Measurements from ENCODE around the gene PRR30. TPM values are rescaled to one million over a fixed set of nuclear protein-coding genes. Genes with fewer than 3 reads are reported as not detected.

PRR30 gene
- total and polyA plus RNA-seq, 2 donors from 2014 or later: not detected

DNA sequence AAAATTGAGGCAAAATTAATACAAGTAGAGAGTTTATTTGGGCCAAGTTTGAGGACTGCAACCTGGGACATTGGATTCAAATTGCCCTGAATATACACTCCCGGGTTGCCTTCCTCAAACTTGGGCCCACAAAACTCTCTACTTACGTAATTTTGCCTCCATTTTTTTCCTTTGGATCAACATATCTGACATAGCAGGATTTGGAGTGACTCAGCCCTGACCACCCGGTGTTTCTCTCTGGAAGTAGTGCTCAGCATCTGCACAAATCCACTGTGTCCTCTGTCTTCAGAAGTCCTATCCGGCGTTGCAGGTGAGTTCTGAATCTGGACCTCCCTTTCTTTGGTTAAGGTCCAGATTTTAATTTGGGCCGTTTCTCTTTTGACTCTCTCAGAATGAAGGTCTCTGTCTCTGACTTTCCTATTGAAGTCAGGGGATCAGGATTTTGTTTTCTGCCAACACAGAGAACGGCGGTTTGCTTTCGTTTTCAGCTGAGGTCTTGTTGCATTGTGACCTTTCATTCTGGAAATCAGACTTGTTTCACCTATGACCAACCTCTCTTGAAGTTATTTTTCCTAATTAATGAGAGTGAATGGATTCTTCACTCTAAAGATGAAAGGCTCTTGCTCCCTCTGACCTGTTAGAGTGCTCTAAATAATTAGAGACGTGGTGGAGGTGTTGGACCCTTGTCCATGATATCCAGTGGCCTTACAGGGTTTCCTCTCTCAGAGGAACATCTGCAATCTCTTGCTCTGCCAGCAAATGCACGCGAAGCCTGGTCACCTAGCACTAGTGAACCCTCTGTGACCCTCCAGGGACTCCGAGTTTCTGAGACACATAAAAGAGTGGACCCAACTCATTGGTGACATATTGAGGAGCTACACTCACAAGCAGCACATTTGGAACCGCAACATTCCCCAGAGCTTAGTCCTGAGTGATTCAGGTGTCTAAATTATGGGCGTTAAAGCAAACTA lies 23.2 kb upstream of the PRR30 start:
- intact Hi-C loops (cut with DNase I): no loop called here
- DNase-seq (no peak), FAIRE-seq (no peak)
- Histone ChIP-seq H3K27ac (ENCODE audit: low read depth in 2 of 2, low read length in 2 of 2) (no peak overlapping the region), H3K27me3 (ENCODE audit: control insufficient read depth, insufficient read depth, low read length) (no peaks in the 10 kb centered on the region), H3K4me3 (ENCODE audit: low read length in 3 of 3) (no peak overlapping the region), H3K36me3 (ENCODE audit: control insufficient read depth in 2 of 3, insufficient read depth in 3 of 3, low read length in 3 of 3) (no peaks in the 10 kb centered on the region), H3K9ac (ENCODE audit: low read length in 3 of 3) (no peak overlapping the region), H3K4me1 (ENCODE audit: control insufficient read depth in 2 of 3, insufficient read depth in 2 of 3, low read depth in 1 of 3, low read length in 3 of 3) (no peaks in the 10 kb centered on the region), H3K9me3 (ENCODE audit: control insufficient read depth in 2 of 3, insufficient read depth in 1 of 3, low read length in 3 of 3) (no peaks in the 10 kb centered on the region)
- TF ChIP-seq, protein P1, sequence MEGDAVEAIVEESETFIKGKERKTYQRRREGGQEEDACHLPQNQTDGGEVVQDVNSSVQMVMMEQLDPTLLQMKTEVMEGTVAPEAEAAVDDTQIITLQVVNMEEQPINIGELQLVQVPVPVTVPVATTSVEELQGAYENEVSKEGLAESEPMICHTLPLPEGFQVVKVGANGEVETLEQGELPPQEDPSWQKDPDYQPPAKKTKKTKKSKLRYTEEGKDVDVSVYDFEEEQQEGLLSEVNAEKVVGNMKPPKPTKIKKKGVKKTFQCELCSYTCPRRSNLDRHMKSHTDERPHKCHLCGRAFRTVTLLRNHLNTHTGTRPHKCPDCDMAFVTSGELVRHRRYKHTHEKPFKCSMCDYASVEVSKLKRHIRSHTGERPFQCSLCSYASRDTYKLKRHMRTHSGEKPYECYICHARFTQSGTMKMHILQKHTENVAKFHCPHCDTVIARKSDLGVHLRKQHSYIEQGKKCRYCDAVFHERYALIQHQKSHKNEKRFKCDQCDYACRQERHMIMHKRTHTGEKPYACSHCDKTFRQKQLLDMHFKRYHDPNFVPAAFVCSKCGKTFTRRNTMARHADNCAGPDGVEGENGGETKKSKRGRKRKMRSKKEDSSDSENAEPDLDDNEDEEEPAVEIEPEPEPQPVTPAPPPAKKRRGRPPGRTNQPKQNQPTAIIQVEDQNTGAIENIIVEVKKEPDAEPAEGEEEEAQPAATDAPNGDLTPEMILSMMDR (IDR thresholded peaks at IDR 0.05; ENCODE audit: borderline replicate concordance, extremely low read depth, insufficient read depth): no peak

DNA sequence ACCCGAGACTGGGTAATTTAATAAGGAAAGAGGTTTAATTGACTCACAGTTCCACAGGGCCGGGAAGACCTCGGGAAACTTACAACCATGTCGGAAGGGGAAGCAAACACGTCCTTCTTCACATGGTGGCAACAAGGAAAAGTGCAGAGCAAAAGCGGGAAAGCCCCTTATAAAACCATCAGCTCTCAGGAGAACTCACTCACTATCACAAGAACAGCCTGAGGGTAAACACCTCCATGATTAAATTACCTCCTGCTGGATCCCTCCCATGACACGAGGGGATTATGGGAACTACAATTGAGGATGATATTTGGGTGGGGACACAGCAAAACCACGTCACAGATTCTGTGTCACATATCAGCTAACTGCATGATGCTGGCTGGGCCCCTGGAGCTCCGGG lies 21.0 kb upstream of the PRR30 start:
- TF ChIP-seq, protein P1 (IDR thresholded peaks at IDR 0.05; ENCODE audit: borderline replicate concordance, extremely low read depth, insufficient read depth): no peak
- intact Hi-C loops (cut with DNase I): no loop called here
- no peak overlapping the region for H3K27ac ChIP-seq (ENCODE audit: low read depth in 2 of 2, low read length in 2 of 2)
- no peaks in the 10 kb centered on the region for H3K27me3 ChIP-seq (ENCODE audit: control insufficient read depth, insufficient read depth, low read length)
- no peaks in the 10 kb centered on the region for H3K9me3 ChIP-seq (ENCODE audit: control insufficient read depth in 2 of 3, insufficient read depth in 1 of 3, low read length in 3 of 3)
- FAIRE-seq (no peak), DNase-seq (no peak)
- no peaks in the 10 kb centered on the region for H3K4me1 ChIP-seq (ENCODE audit: control insufficient read depth in 2 of 3, insufficient read depth in 2 of 3, low read depth in 1 of 3, low read length in 3 of 3)
- no peak overlapping the region for H3K9ac ChIP-seq (ENCODE audit: low read length in 3 of 3)
- no peaks in the 10 kb centered on the region for H3K36me3 ChIP-seq (ENCODE audit: control insufficient read depth in 2 of 3, insufficient read depth in 3 of 3, low read length in 3 of 3)
- H3K4me3 ChIP-seq (ENCODE audit: low read length in 3 of 3): no peak overlapping the region

DNA sequence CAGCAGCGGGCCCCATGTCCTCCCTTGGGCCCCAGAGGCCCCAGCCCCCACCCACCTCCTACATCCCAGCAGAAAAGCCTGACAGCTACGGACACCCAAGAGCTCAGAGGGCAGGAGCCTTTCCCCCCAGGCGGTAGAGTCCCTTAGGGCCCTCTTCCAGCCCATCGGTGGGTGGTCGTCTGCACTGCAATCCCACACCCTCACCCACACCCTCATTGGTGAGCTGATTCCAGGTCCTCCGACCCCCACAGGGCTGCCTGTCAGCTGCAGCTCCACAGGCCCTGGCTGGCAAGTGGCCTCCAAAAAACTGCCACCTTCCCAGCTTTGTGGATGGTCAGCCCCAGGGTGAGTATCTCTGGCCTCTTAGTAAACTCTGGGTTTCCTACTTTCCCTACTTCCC lies 20.1 kb upstream of the PRR30 start:
- DNase-seq: no peak
- Histone ChIP-seq H3K27ac (ENCODE audit: low read depth in 2 of 2, low read length in 2 of 2) (no peak overlapping the region), H3K9ac (ENCODE audit: low read length in 3 of 3) (no peak overlapping the region), H3K27me3 (ENCODE audit: control insufficient read depth, insufficient read depth, low read length) (no peaks in the 10 kb centered on the region), H3K9me3 (ENCODE audit: control insufficient read depth in 2 of 3, insufficient read depth in 1 of 3, low read length in 3 of 3) (no peaks in the 10 kb centered on the region), H3K36me3 (ENCODE audit: control insufficient read depth in 2 of 3, insufficient read depth in 3 of 3, low read length in 3 of 3) (no peaks in the 10 kb centered on the region), H3K4me3 (ENCODE audit: low read length in 3 of 3) (no peak overlapping the region), H3K4me1 (ENCODE audit: control insufficient read depth in 2 of 3, insufficient read depth in 2 of 3, low read depth in 1 of 3, low read length in 3 of 3) (no peaks in the 10 kb centered on the region)
- TF ChIP-seq, protein P1 (IDR thresholded peaks at IDR 0.05; ENCODE audit: borderline replicate concordance, extremely low read depth, insufficient read depth): no peak
- intact Hi-C loops (cut with DNase I): no loop called here
- FAIRE-seq: no peak
